Stomach (tissue), 9 donors: ENCODE data around the gene PTGDS. TPM values are rescaled to one million over a fixed set of nuclear protein-coding genes. Genes with fewer than 3 reads are reported as not detected.

ENCODE experiments used
- DNase-seq, 2 donors: peaks; one replicate each; pipeline versions ENCODE4 v3.0.0 to v3.0.0-alpha.2; 2013 to 2019
- H3K27ac ChIP-seq, 5 donors: fragments of 200-600 bp in 4 of 5; sonication (generic) in 4 of 5; one replicate each; pipeline ENCODE4 v1.5.1; 2013 to 2019; ENCODE audit warnings: mild to moderate bottlenecking in 1 of 5, moderate library complexity in 1 of 5
- H3K27me3 ChIP-seq, 3 donors: fragments of 200-600 bp; sonication (generic); one replicate each; pipeline ENCODE4 v1.5.1; 2017 to 2019; ENCODE audit warnings: mixed run types in 1 of 3
- H3K36me3 ChIP-seq, 4 donors: fragments of 200-600 bp; sonication (generic); 1 replicate in 3 of 4; 2 replicates in 1 of 4; pipeline ENCODE4 v1.5.1; 2016 to 2019
- H3K4me1 ChIP-seq, 4 donors: fragments of 200-600 bp; sonication (generic); one replicate each; pipeline ENCODE4 v1.5.1; 2016 to 2019
- H3K4me3 ChIP-seq, 4 donors: fragments of 200-600 bp; sonication (generic) in 3 of 4; one replicate each; pipeline ENCODE4 v1.5.1; 2016 to 2019; ENCODE audit warnings: mild to moderate bottlenecking in 1 of 4
- H3K9me3 ChIP-seq, 4 donors: fragments of 200-600 bp; sonication (generic); one replicate each; pipeline ENCODE4 v1.5.1; 2016 to 2019
- EP300 ChIP-seq: sonication (generic); formaldehyde crosslinking; IDR thresholded peaks from one replicate; pipeline ENCODE4 v1.6.1; 2017; ENCODE audit warnings: antibody characterized with exemption
- POLR2A ChIP-seq, 4 donors: fragments of 450-650 bp; IDR thresholded peaks; one replicate each; pipeline ENCODE4 v1.6.1; 2016; ENCODE audit warnings: antibody characterized with exemption in 4 of 4, control low read depth in 2 of 4, mild to moderate bottlenecking in 1 of 4, moderate library complexity in 1 of 4
- POLR2AphosphoS5 ChIP-seq, 3 donors: sonication (generic); formaldehyde crosslinking; IDR thresholded peaks; one replicate each; pipeline ENCODE4 v1.6.1; 2016; ENCODE audit warnings: antibody characterized with exemption in 3 of 3
- WGBS, 5 donors: extraction: QIAGEN DNeasy Blood & Tissue Kit in 3 of 5; methylation state at CpG; one replicate each; pipeline versions ENCODE4 v1.1.5 to v1.1.7; 2013 to 2018; 5-methylcytosine and 5-hydroxymethylcytosine counted together
- intact Hi-C: fragments of 100-400 bp; cut with DNase I; formaldehyde crosslinking; loops from one replicate; pipeline ENCODE4 v1.15.1; 2023; ENCODE audit warnings: low total_unique reads
- polyA plus RNA-seq, 3 donors: library from polyadenylated mRNA; stranded (reverse); fragments of 200-250 nt; gene quantifications; one replicate each; pipeline ENCODE4 v1.2.3, GENCODE V29; 2013
- total RNA-seq, 5 donors: library from RNA; depleted of rRNA; stranded (reverse); fragments of >200 nt; gene quantifications; one replicate each; pipeline versions ENCODE4 v1.1.0 to v1.2.3, GENCODE V29; 2014 to 2016
- TF ChIP-seq, protein P1 (sequence below), 7 experiments: fragments of 450-650 bp in 4 of 7; fragments of 200-600 bp in 3 of 7; sonication (generic) in 3 of 7; IDR thresholded peaks; one replicate each; pipeline ENCODE4 v1.5.1; 2016 to 2019; ENCODE audit warnings: antibody characterized with exemption in 7 of 7, control low read depth in 2 of 7, mild to moderate bottlenecking in 1 of 7
- donor health status: healthy with polysubstance abuse.
- donor health status: Bipolar disorder and iron deficiency.
- donor health status: healthy.

PTGDS gene
- total and polyA plus RNA-seq, 8 donors: 2.3 to 64.4 (median 30.6) TPM

DNA sequence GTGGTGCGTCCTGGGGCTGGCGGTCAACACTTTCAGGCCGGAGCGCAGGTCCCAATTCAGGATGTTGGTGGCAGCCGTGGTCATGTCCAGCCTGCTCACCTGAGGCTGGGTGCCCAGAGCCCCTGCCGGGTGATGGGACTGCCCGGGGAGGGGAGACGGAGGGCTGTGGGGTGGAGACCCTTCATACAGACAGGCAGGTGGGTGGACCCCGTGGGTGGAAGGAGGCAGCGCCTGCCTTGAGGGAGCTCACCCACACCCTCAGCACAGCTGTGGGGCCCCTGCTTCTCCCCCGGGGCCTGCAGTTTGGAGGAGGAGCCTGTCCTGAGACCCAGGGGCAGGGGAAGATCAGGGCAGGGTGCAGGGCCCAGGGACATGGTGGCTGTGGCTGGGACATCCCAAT is 6.9 kb upstream of the PTGDS start:
- intact Hi-C loops: no loop called here
- H3K9me3 ChIP-seq: no peaks in the 10 kb centered on the region
- 79 to 92% (median 88%) methylated on average over 6 to 11 of the region's 11 CpGs for WGBS, 5 donors

DNA sequence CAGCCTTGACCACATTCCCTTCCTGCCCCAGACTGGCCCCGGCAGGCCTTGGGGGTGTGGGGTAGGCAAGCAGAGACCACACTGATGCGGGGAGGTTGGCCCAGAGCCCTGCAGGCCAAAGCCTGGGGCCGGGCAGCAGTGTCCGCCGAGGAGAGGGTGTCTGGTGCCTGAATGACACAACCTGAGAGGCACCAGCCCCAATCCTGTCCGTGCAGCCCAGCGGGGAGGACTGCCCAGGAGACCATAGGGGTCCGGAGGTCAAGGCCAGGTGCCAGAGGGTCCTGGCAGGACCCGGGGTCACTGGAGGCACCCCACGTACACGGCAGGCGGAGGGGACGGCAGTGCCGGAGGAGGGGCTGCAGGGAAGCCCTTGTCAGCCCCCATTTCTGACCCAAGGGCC is 5.6 kb upstream of the PTGDS start:
- no peak overlapping the region for H3K4me3 ChIP-seq
- intact Hi-C loops: no loop called here
- DNase-seq: no peak
- no peak overlapping the region for H3K27ac ChIP-seq
- H3K36me3 ChIP-seq: no peaks in the 10 kb centered on the region
- peaks cover 6 to 20% (median 13%) of the 10 kb centered on the region in 4 donors for H3K4me1 ChIP-seq
- H3K27me3 ChIP-seq: peaks cover 0 to 23% (median 0%) of the 10 kb centered on the region in 3 donors
- TF ChIP-seq POLR2AphosphoS5 (IDR thresholded peaks at IDR 0.05) (no peak), POLR2A (IDR thresholded peaks at IDR 0.05) (no peak), EP300 (no peak)
- TF ChIP-seq, protein P1, sequence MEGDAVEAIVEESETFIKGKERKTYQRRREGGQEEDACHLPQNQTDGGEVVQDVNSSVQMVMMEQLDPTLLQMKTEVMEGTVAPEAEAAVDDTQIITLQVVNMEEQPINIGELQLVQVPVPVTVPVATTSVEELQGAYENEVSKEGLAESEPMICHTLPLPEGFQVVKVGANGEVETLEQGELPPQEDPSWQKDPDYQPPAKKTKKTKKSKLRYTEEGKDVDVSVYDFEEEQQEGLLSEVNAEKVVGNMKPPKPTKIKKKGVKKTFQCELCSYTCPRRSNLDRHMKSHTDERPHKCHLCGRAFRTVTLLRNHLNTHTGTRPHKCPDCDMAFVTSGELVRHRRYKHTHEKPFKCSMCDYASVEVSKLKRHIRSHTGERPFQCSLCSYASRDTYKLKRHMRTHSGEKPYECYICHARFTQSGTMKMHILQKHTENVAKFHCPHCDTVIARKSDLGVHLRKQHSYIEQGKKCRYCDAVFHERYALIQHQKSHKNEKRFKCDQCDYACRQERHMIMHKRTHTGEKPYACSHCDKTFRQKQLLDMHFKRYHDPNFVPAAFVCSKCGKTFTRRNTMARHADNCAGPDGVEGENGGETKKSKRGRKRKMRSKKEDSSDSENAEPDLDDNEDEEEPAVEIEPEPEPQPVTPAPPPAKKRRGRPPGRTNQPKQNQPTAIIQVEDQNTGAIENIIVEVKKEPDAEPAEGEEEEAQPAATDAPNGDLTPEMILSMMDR (IDR thresholded peaks at IDR 0.05): no peak
- WGBS, 5 donors: 76 to 81% (median 79%) methylated on average over 11 to 14 of the region's 14 CpGs
- no peaks in the 10 kb centered on the region for H3K9me3 ChIP-seq

More for the DNA sequence above, 6.9 kb upstream of the PTGDS start:
- Histone ChIP-seq H3K36me3 (no peaks in the 10 kb centered on the region), H3K27ac (no peak overlapping the region), H3K4me1 (peaks cover 3 to 17% (median 8%) of the 10 kb centered on the region in 4 donors), H3K27me3 (peaks cover 0 to 26% (median 0%) of the 10 kb centered on the region in 3 donors), H3K4me3 (no peak overlapping the region)
- TF ChIP-seq POLR2A (IDR thresholded peaks at IDR 0.05) (no peak), EP300 (no peak), POLR2AphosphoS5 (IDR thresholded peaks at IDR 0.05) (no peak)
- TF ChIP-seq, protein P1 (IDR thresholded peaks at IDR 0.05): no peak
- no peak for DNase-seq

DNA sequence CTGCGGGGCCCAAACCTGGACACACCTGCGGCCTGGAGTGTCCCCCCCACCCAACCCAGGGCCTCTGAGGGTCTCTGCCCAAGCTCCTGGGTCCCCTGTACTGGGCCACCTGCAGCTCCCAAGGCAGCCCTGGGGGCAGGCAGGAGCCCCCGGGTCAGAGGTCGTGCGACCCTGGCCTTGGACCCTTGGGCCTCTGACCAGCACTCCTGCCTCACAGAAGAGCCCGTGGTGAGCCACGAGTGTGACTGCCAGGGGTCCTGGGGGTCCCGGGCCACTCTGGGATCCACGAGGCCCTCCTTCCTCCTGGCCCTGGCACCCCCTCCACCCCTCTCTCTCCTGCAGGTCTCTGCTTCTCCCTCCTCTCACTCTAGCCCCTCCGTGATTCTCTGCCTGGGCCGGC is 5.0 kb upstream of the PTGDS start:
- H3K9me3 ChIP-seq: no peaks in the 10 kb centered on the region
- WGBS, 5 donors: 58 to 84% (median 81%) methylated on average over 4 to 11 of the region's 11 CpGs
- H3K36me3 ChIP-seq: no peaks in the 10 kb centered on the region
- H3K27ac ChIP-seq: no peak overlapping the region
- no peak for TF ChIP-seq POLR2A (IDR thresholded peaks at IDR 0.05)
- TF ChIP-seq, protein P1 (IDR thresholded peaks at IDR 0.05): no peak
- no peak for TF ChIP-seq POLR2AphosphoS5 (IDR thresholded peaks at IDR 0.05)
- no peak for TF ChIP-seq EP300
- no peak overlapping the region for H3K4me3 ChIP-seq
- peaks cover 7 to 26% (median 15%) of the 10 kb centered on the region in 4 donors for H3K4me1 ChIP-seq
- no peak for DNase-seq
- intact Hi-C loops: no loop called here
- H3K27me3 ChIP-seq: peaks cover 0 to 24% (median 0%) of the 10 kb centered on the region in 3 donors

DNA sequence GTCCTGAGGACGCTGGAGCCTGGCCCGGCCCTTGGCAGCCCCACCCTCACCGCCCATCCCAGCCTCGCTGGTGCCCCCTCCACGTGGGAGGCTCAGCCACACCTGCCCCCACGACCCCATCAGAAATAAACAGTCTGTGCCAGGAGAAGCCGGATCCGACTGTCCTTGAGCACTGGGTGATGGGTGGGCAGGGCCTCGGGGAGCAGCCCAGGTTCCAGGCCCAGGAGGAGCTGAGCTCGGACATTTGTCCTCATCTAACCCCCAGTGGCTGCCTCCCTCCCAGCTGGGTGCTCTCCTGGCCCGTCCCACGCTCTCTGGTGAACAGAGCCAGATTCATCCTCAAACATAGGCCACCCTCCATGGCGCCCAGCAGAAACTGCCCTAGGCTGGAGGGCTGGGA is 4.6 kb upstream of the PTGDS start:
- Histone ChIP-seq H3K4me3 (no peak overlapping the region), H3K9me3 (no peaks in the 10 kb centered on the region), H3K27ac (no peak overlapping the region), H3K27me3 (peaks cover 0 to 27% (median 2%) of the 10 kb centered on the region in 3 donors), H3K4me1 (peaks cover 11 to 30% (median 18%) of the 10 kb centered on the region in 4 donors), H3K36me3 (no peaks in the 10 kb centered on the region)
- intact Hi-C loops: no loop called here
- WGBS, 5 donors: 54 to 71% (median 60%) methylated on average over 10 to 13 of the region's 13 CpGs
- TF ChIP-seq POLR2A (IDR thresholded peaks at IDR 0.05) (no peak), POLR2AphosphoS5 (IDR thresholded peaks at IDR 0.05) (no peak), EP300 (no peak)
- no peak for DNase-seq
